ENCODE data around the gene NAA38.

DNA sequence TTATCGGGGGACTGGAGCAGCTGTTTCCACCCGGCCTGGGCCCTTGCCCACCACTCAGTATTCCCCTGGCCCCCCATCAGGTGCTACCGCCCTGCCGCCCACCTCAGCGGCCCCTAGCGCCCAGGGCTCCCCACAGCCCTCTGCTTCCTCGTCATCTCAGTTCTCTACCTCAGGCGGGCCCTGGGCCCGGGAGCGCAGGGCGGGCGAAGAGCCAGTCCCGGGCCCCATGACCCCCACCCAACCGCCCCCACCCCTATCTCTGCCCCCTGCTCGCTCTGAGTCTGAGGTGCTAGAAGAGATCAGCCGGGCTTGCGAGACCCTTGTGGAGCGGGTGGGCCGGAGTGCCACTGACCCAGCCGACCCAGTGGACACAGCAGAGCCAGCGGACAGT lies 8.6 kb downstream of the NAA38 start:
- TF ChIP-seq, protein P1, sequence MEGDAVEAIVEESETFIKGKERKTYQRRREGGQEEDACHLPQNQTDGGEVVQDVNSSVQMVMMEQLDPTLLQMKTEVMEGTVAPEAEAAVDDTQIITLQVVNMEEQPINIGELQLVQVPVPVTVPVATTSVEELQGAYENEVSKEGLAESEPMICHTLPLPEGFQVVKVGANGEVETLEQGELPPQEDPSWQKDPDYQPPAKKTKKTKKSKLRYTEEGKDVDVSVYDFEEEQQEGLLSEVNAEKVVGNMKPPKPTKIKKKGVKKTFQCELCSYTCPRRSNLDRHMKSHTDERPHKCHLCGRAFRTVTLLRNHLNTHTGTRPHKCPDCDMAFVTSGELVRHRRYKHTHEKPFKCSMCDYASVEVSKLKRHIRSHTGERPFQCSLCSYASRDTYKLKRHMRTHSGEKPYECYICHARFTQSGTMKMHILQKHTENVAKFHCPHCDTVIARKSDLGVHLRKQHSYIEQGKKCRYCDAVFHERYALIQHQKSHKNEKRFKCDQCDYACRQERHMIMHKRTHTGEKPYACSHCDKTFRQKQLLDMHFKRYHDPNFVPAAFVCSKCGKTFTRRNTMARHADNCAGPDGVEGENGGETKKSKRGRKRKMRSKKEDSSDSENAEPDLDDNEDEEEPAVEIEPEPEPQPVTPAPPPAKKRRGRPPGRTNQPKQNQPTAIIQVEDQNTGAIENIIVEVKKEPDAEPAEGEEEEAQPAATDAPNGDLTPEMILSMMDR (IDR thresholded peaks at IDR 0.05; ENCODE audit: low read depth, low read length): no peak
- TF ChIP-seq EZH2phosphoT487 (IDR thresholded peaks at IDR 0.05; ENCODE audit: low read depth): no peak
